Right lobe of liver (tissue), 4 donors: ENCODE measurements around the gene OR6K3.

Experiments
- POLR2A ChIP-seq: fragments of 450-650 bp; IDR thresholded peaks from one replicate; pipeline ENCODE4 v1.6.1; 2017; ENCODE audit warnings: antibody characterized with exemption, mild to moderate bottlenecking
- TF ChIP-seq, protein P1 (sequence below), 4 donors: fragments of 200-600 bp in 3 of 4; fragments of 450-650 bp in 1 of 4; IDR thresholded peaks; one replicate each; pipeline versions ENCODE4 v1.5.1 to v1.8.0; 2016 to 2022; ENCODE audit warnings: antibody characterized with exemption in 4 of 4, mild to moderate bottlenecking in 2 of 4
- donor health status: DM: no; HTN: no; CAD: no.
- donor health status: DM: no; HTN: no; CAD: no.
- donor health status: DM: no; HTN: yes; CAD: no.

DNA sequence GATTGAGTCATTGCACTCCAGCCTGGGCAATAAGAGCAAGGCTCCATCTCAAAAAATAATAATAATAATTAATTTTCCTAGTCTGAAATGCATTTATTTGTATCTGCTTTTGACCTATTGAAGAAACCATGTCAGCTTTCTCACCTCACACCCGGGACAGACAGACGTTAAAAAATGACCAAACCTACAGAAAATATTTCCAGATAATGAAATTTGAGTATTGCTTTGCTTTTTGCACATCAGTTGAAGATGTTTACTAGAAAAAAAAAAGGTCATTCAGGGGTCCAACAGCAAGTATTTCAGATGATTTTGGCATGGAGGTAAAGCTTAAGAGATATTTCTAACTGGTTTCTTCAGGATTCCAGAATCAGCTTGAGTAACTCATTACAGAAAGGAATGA is 33.9 kb upstream of the OR6K3 start, which contains the start of gene OR6K6:
- TF ChIP-seq, protein P1, sequence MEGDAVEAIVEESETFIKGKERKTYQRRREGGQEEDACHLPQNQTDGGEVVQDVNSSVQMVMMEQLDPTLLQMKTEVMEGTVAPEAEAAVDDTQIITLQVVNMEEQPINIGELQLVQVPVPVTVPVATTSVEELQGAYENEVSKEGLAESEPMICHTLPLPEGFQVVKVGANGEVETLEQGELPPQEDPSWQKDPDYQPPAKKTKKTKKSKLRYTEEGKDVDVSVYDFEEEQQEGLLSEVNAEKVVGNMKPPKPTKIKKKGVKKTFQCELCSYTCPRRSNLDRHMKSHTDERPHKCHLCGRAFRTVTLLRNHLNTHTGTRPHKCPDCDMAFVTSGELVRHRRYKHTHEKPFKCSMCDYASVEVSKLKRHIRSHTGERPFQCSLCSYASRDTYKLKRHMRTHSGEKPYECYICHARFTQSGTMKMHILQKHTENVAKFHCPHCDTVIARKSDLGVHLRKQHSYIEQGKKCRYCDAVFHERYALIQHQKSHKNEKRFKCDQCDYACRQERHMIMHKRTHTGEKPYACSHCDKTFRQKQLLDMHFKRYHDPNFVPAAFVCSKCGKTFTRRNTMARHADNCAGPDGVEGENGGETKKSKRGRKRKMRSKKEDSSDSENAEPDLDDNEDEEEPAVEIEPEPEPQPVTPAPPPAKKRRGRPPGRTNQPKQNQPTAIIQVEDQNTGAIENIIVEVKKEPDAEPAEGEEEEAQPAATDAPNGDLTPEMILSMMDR (IDR thresholded peaks at IDR 0.05), result no peak
- no peak for TF ChIP-seq POLR2A
